GM12892 (cell line): Measurements from ENCODE around the gene RAVER1.
A peak's percentile ranks its signal among the peaks of the same experiment; 100 is the strongest.

ENCODE experiments used
- DNase-seq: peaks from one replicate; pipeline ENCODE4 v3.0.0; 2011; ENCODE audit not compliant: insufficient read length
- FAIRE-seq: peaks from 2 replicates; lab custom pipeline; 2011; peaks lifted over from hg19 to GRCh38; lab: Jason Lieb, UNC
- POLR2A ChIP-seq: IDR thresholded peaks from 2 replicates; pipeline ENCODE4 v1.6.1; 2011; ENCODE audit warnings: low read depth, low read length, control low read depth
- POLR2AphosphoS5 ChIP-seq: IDR thresholded peaks from 2 replicates; pipeline ENCODE4 v1.6.1; 2011; ENCODE audit warnings: low read depth, low read length, control low read depth
- TAF1 ChIP-seq: IDR thresholded peaks from 2 replicates; pipeline ENCODE4 v1.6.1; 2011; ENCODE audit warnings: low read depth, mild to moderate bottlenecking, control low read depth, low read length, borderline replicate concordance

RAVER1 gene

DNA sequence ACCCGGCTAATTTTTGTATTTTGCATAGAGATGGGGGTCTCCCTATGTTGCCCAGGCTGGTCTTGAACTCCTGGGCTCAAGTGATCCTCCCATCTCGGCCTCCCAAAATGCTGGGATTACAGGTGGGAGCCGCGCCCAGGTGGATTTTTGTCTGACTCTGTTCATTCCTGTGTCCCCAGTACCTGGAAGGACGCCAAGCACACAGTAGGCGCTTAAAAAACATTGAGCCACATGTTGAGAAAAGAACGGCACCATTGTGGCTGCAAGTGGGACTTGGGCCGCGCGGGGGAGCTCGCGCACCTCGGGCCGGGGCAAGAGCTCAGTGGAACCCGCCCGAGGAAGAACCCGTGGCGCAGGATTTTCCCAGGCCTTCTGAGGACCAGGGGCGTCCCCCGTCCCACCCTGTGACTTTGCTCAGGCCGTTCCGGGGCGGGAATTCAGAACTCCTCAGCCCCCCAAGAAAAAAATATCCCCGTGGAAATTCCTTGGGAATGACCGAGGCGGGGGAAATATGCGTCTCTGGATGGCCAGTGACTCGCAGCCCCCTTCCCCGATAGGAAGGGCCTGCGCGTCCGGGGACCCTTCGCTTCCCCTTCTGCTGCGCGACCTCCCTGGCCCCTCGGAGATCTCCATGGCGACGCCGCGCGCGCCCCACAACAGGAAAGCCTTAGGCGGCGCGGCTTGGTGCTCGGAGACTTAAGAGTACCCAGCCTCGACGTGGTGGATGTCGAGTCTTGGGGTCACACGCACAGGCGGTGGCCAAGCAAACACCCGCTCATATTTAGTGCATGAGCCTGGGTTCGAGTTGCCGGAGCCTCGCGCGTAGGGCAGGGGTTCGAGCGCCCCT is 63.8 kb downstream of the RAVER1 start:
- peak; percentile 90 for FAIRE-seq

DNA sequence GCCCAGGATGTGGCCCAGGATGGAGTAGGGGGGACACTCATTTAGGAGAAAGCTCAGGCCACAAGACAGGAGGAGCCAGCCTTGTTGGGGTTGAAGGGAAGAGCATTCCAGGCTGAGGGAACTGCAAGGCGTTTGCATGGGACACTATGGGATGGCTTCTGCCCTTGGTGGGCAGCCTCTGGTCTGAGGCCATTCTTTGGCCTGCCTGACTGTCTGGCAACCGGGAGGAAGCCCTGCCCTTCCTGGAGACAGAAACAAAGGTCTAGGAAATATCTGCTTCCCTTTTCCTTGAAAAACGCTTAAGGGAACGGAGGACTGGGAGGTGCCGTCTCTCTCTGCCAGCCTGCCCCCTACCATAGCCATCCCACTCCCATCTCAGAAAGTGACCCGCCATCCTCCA is 65.3 kb downstream of the RAVER1 start:
- no peak for DNase-seq
- TF ChIP-seq TAF1 (no peak), POLR2AphosphoS5 (no peak), POLR2A (no peak)
- FAIRE-seq: no peak

More for the DNA sequence above, 63.8 kb downstream of the RAVER1 start:
- DNase-seq: no peak
- TF ChIP-seq POLR2A: no peak; the same call in 1 of the 2 replicates
- TF ChIP-seq TAF1: peak; percentile 26; the same call in 1 of the 2 replicates
- TF ChIP-seq POLR2AphosphoS5: no peak

DNA sequence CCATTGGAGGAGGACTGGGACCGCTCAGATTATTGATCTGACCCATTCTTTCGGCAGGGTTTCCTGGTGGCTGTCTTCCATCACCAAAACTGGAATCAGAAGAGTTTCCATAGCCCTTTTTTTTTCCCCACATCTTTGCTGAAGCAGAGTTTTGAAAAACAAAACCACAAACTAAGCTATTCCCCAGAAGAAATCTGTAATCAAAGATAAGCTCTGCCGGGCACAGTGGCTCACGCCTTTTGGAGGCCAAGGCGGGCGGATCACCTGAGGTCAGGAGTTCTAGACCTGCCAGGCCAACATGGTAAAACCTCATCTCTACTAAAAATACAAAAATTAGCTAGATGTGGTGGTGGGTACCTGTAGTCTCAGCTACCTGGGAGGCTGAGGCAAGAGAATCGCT is 66.6 kb downstream of the RAVER1 start:
- TF ChIP-seq POLR2A (no peak), POLR2AphosphoS5 (no peak), TAF1 (no peak)
- no peak for FAIRE-seq

More for the DNA sequence above, 66.6 kb downstream of the RAVER1 start:
- no peak for DNase-seq
